Activated CD8-positive, alpha-beta memory T cell treated with anti-CD3 and anti-CD28 coated beads, Interleukin-2, amount 10 ng/mL, durations not matched to agents 7 days and 5 days (primary cell): ENCODE results near the gene KLHDC4. TPM values are rescaled to one million over a fixed set of nuclear protein-coding genes. Genes with fewer than 3 reads are reported as not detected.

Source experiments
- total RNA-seq, 2 experiments: library from RNA; stranded (reverse); gene quantifications; one replicate each; pipeline ENCODE4 v1.2.3, GENCODE V29; 2021

The KLHDC4 gene
- total RNA-seq, 2 experiments from 2014 or later = 86.0 to 114 TPM

Other genes with a start within 250 kb of the KLHDC4 start
- not detected for gene JPH3, start 163.5 kb downstream of the KLHDC4 start, total RNA-seq
- gene SLC7A5, start 103.5 kb upstream of the KLHDC4 start, total RNA-seq = 100 to 1,000 TPM; 114 to 220 TPM
- gene CA5A, start 170.5 kb upstream of the KLHDC4 start, total RNA-seq = not detected
- 10 to 100 TPM; 36.1 to 48.7 TPM for gene BANP, start 185.4 kb upstream of the KLHDC4 start, total RNA-seq